Lung (tissue), 12 donors: ENCODE data around the gene MRO. TPM values are rescaled to one million over a fixed set of nuclear protein-coding genes. Genes with fewer than 3 reads are reported as not detected.

Experiments used
- ATAC-seq: fragments of 200-7000 bp; cut with Tn5 transposase; one replicate; pipeline ENCODE4 v1.9.1; 2020; ENCODE audit warnings: moderate number of reproducible peaks; ENCODE audit not compliant: insufficient read depth, low FRiP score
- DNase-seq, 3 donors: peaks; one replicate each; pipeline ENCODE4 v3.0.0-alpha.2; 2013 to 2017
- H3K27ac ChIP-seq, 2 donors: one replicate each; pipeline ENCODE4 v1.5.1; 2013; ENCODE audit warnings: mild to moderate bottlenecking in 2 of 2, moderate library complexity in 2 of 2, control low read depth in 1 of 2, inconsistent platforms in 1 of 2, low read depth in 1 of 2, low read length in 1 of 2
- H3K27me3 ChIP-seq, 3 donors: one replicate each; pipeline ENCODE4 v1.5.1; 2013; ENCODE audit warnings: low read length in 2 of 3; ENCODE audit not compliant: control insufficient read depth in 3 of 3, insufficient read depth in 3 of 3
- H3K36me3 ChIP-seq, 4 donors: one replicate each; pipeline ENCODE4 v1.5.1; 2013; ENCODE audit warnings: low read length in 4 of 4, mild to moderate bottlenecking in 1 of 4, moderate library complexity in 1 of 4; ENCODE audit not compliant: control insufficient read depth in 4 of 4, insufficient read depth in 4 of 4
- H3K4me1 ChIP-seq, 5 donors: one replicate each; pipeline ENCODE4 v1.5.1; 2013; ENCODE audit warnings: low read length in 5 of 5, mild to moderate bottlenecking in 2 of 5, moderate library complexity in 1 of 5; ENCODE audit not compliant: control insufficient read depth in 5 of 5, insufficient read depth in 5 of 5
- H3K4me3 ChIP-seq: one replicate; pipeline ENCODE4 v1.5.1; 2013; ENCODE audit warnings: mild to moderate bottlenecking, control low read depth, moderate library complexity
- H3K9ac ChIP-seq, 2 donors: one replicate each; pipeline ENCODE4 v1.5.1; 2013; ENCODE audit warnings: low read length in 2 of 2, control low read depth in 1 of 2; ENCODE audit not compliant: insufficient read depth in 1 of 2
- H3K9me3 ChIP-seq, 4 donors: one replicate each; pipeline ENCODE4 v1.5.1; 2013; ENCODE audit warnings: low read length in 3 of 4, mild to moderate bottlenecking in 1 of 4, moderate library complexity in 1 of 4; ENCODE audit not compliant: control insufficient read depth in 4 of 4, insufficient read depth in 3 of 4
- CTCF ChIP-seq: IDR thresholded peaks from 2 replicates; pipeline ENCODE4 v1.5.1; 2012; ENCODE audit warnings: mild to moderate bottlenecking; ENCODE audit errors: control extremely low read depth, extremely low read depth
- WGBS, 2 donors: extraction: QIAGEN DNeasy Blood & Tissue Kit; methylation state at CpG; one replicate each; pipeline ENCODE4 v1.1.7; 2013; 5-methylcytosine and 5-hydroxymethylcytosine counted together
- polyA plus RNA-seq, 2 donors: library from polyadenylated mRNA; stranded (reverse); fragments of 200-250 nt; gene quantifications; one replicate each; pipeline ENCODE4 v1.2.1, GENCODE V29; 2013
- total RNA-seq, 2 donors: library from RNA; depleted of rRNA in 1 of 2; stranded (reverse); fragments of >200 nt in 1 of 2; gene quantifications; one replicate each; pipeline ENCODE4 v1.2.1, GENCODE V29; 2014 to 2021
- donor health status: control.
- donor health status: control.
- donor health status: Bipolar disorder and iron deficiency.
- donor health status: healthy.
- donor health status: DM: yes; HTN: yes; CAD: no.

The MRO gene
- total and polyA plus RNA-seq, 4 donors = 0.05 to 0.71 (median 0.22) TPM

DNA sequence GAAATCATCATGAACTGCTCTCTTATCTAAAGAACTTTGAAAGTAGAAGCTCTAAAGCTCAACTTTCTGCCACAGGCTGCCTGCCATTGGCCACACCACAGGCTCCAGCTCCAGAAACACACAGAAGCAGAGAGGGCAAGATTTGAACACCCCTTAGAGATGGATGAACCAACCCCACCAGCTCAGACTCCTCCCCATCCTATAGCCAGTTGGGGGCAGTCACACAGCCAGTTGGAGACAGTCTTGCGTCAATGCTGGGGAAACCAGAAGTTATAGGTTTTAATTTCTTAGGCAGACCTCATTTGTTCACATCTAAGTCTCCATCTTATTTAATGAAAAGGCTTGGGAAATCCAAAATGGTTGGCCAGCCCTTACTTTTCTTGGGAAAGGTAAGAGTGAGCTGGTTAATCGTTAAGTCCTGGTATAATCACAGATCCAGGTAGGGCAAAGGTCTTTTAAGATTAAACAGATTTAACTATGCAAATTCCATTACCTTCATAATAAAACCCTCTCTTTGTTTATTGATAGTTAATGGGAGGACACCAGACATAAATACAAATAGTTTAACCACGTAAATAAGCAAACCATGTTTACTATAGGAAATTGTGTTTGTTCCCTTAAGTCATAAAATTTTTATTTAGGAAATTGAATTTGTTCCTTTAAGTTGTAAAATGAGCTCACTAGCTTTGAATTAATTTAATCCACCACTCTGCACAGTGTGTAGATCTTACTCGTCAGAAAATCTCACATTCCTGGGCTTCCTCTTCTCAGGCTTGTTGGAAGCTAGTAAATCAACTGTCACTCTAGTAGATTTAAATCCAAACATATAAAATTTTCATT, 28.0 kb downstream of the MRO start:
- no peak for ATAC-seq
- H3K9ac ChIP-seq = no peak overlapping the region
- no peak for TF ChIP-seq CTCF
- H3K9me3 ChIP-seq = no peaks in the 10 kb centered on the region
- DNase-seq = no peak
- no peak overlapping the region for H3K4me3 ChIP-seq
- H3K36me3 ChIP-seq = no peaks in the 10 kb centered on the region
- H3K27ac ChIP-seq = no peak overlapping the region
- H3K27me3 ChIP-seq = peaks cover 0 to 2% (median 0%) of the 10 kb centered on the region in 3 donors
- no peaks in the 10 kb centered on the region for H3K4me1 ChIP-seq
- 83 to 84% methylated on average over 4 of the region's 4 CpGs for WGBS, 2 donors

- no peak for DNase-seq
- Histone ChIP-seq H3K27me3 (peaks cover 0 to under 1% (median 0%) of the 10 kb centered on the region in 3 donors), H3K9me3 (no peaks in the 10 kb centered on the region), H3K4me3 (no peak overlapping the region), H3K4me1 (no peaks in the 10 kb centered on the region), H3K9ac (no peak overlapping the region), H3K36me3 (no peaks in the 10 kb centered on the region), H3K27ac (no peak overlapping the region)
- no peak for TF ChIP-seq CTCF
- ATAC-seq = no peak
- WGBS, 2 donors = 64 to 74% methylated on average over 3 of the region's 3 CpGs
Measured at GRCh38 chr18:50790948-50791347, 28.9 kb downstream of the MRO start.

DNA sequence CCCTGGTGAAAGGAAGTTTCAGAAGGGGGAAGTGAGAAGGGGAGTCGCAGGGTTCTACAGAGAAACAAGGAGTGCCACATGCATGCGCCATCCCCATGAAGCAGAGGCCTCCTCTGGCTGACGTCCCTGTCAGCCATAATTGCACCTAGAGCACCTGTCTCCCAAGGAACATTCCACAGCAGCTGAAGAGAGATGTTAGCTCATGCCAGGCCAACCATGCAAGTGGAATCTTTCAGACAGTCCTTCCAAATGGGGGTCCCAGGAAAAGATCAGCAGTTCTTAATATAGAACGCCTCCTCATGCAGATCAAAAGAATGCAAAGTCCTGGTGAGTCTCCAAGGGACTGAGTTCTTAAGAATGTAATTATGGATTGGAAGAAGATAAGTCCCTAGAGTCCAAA, 29.6 kb downstream of the MRO start:
- DNase-seq = no peak
- H3K9ac ChIP-seq = no peak overlapping the region
- H3K27me3 ChIP-seq = no peaks in the 10 kb centered on the region
- 79 to 85% methylated on average over 4 of the region's 4 CpGs for WGBS, 2 donors
- TF ChIP-seq CTCF = no peak
- no peak overlapping the region for H3K27ac ChIP-seq
- H3K4me3 ChIP-seq = no peak overlapping the region
- no peaks in the 10 kb centered on the region for H3K4me1 ChIP-seq
- H3K9me3 ChIP-seq = no peaks in the 10 kb centered on the region
- no peaks in the 10 kb centered on the region for H3K36me3 ChIP-seq
- ATAC-seq = no peak
